OCI-LY7 (cell line): Measurements from ENCODE around the gene CACNA1B. TPM values are rescaled to one million over a fixed set of nuclear protein-coding genes. Genes with fewer than 3 reads are reported as not detected.

Experiments used
- BruUV-seq: library from RNA; stranded (reverse); fragments of 400-500 nt; replicated peaks from 2 replicates; lab custom pipeline; 2021; lab: Mats Ljungman, UMichigan
- CTCF ChIA-PET: fragments of 300-600 bp; sonication (Branson Sonifier 250); formaldehyde crosslinking; loops from one replicate; lab custom pipeline; 2022; ENCODE audit warnings: antibody characterized with exemption; ENCODE audit not compliant: unreplicated experiment; lab: Charles Lee
- POLR2A ChIA-PET: fragments of 300-600 bp; sonication (Branson Sonifier 250); formaldehyde crosslinking; loops from one replicate; lab custom pipeline; 2022; ENCODE audit warnings: antibody characterized with exemption; lab: Charles Lee
- DNase-seq: peaks from one replicate; pipeline ENCODE4 v3.0.0-alpha.2; 2015; ENCODE audit warnings: low spot score
- H2AFZ ChIP-seq: fragments of 200-600 bp; sonication (generic), shearing (Covaris generic); 2 replicates; pipeline ENCODE4 v1.6.1; 2014; ENCODE audit warnings: mild to moderate bottlenecking, antibody characterized with exemption, low read length, moderate library complexity
- H3K27ac ChIP-seq: fragments of 200-600 bp; sonication (generic); 2 replicates; pipeline ENCODE4 v1.5.1; 2014; ENCODE audit warnings: mixed run types, low read depth, mild to moderate bottlenecking, moderate library complexity, low read length, inconsistent platforms; ENCODE audit not compliant: poor library complexity, severe bottlenecking
- H3K36me3 ChIP-seq: fragments of 200-600 bp; sonication (generic); 2 replicates; pipeline ENCODE4 v1.6.1; 2014; ENCODE audit warnings: mild to moderate bottlenecking, antibody characterized with exemption, low read length, moderate library complexity, mixed read lengths; ENCODE audit not compliant: insufficient read depth
- H3K4me1 ChIP-seq: fragments of 200-600 bp; sonication (generic); 2 replicates; pipeline ENCODE4 v1.5.1; 2014; ENCODE audit warnings: mild to moderate bottlenecking, low read length; ENCODE audit not compliant: insufficient read depth, poor library complexity, severe bottlenecking
- H3K4me2 ChIP-seq: fragments of 200-600 bp; sonication (generic); 2 replicates; pipeline ENCODE4 v1.6.1; 2014; ENCODE audit warnings: mild to moderate bottlenecking, low read length
- H3K4me3 ChIP-seq: fragments of 200-600 bp; sonication (generic); 2 replicates; pipeline ENCODE4 v1.5.1; 2014; ENCODE audit warnings: mild to moderate bottlenecking, low read depth, low read length; ENCODE audit not compliant: poor library complexity, severe bottlenecking
- H3K79me2 ChIP-seq: fragments of 200-600 bp; sonication (generic); 2 replicates; pipeline ENCODE4 v1.6.1; 2016; ENCODE audit warnings: low read depth, mild to moderate bottlenecking, low read length, moderate library complexity, mixed read lengths; ENCODE audit not compliant: insufficient read depth
- H3K9me2 ChIP-seq: fragments of 200-600 bp; sonication (generic); 2 replicates; pipeline ENCODE4 v1.6.1; 2016; ENCODE audit warnings: mild to moderate bottlenecking, low read length, mixed read lengths; ENCODE audit not compliant: insufficient read depth
- H3K9me3 ChIP-seq: fragments of 200-600 bp; sonication (generic); 2 replicates; pipeline ENCODE4 v1.6.1; 2014; ENCODE audit warnings: mild to moderate bottlenecking, mixed run types, low read length, mixed read lengths
- H4K20me1 ChIP-seq: fragments of 200-600 bp; sonication (generic); 2 replicates; pipeline ENCODE4 v1.6.1; 2014; ENCODE audit warnings: mild to moderate bottlenecking, antibody characterized with exemption, low read length, moderate library complexity, mixed read lengths; ENCODE audit not compliant: insufficient read depth
- CTCF ChIP-seq: fragments of 200-600 bp; sonication (generic); conservative IDR thresholded peaks from 2 replicates; pipeline ENCODE4 v1.5.1; 2014; ENCODE audit warnings: mild to moderate bottlenecking, antibody characterized with exemption, low read length, moderate library complexity, mixed read lengths
- EZH2phosphoT487 ChIP-seq: fragments of 200-600 bp; sonication (generic); IDR thresholded peaks from 2 replicates; pipeline ENCODE4 v1.6.1; 2018; ENCODE audit warnings: low read depth, borderline replicate concordance, mild to moderate bottlenecking, mixed run types, antibody characterized with exemption, low read length, moderate library complexity, mixed read lengths
- intact Hi-C: fragments of 100-400 bp; cut with micrococcal nuclease; formaldehyde crosslinking; loops from one replicate; pipeline ENCODE4 v1.10.0; 2022; ENCODE audit not compliant: unreplicated experiment
- total RNA-seq, 2 experiments: library from RNA; depleted of rRNA in 1 of 2; stranded (reverse); fragments of >200 nt in 1 of 2; shearing (Covaris generic) in 1 of 2; gene quantifications; 2 replicates each; pipeline ENCODE4 v1.2.3, GENCODE V29; 2014 to 2022

CACNA1B gene
- total RNA-seq, 2 experiments from 2014 or later: not detected

GRCh38 chr9:137879052-137879451 is 1.5 kb downstream of the CACNA1B start:
- Histone ChIP-seq H3K4me2 (no peak overlapping the region), H3K36me3 (no peaks in the 10 kb centered on the region), H3K27ac (no peak overlapping the region), H3K4me1 (no peaks in the 10 kb centered on the region), H2AFZ (no peak overlapping the region), H3K79me2 (no peaks in the 10 kb centered on the region), H4K20me1 (no peaks in the 10 kb centered on the region), H3K9me3 (no peaks in the 10 kb centered on the region), H3K9me2 (no peaks in the 10 kb centered on the region), H3K4me3 (no peak overlapping the region)
- intact Hi-C loops: no loop called here
- TF ChIP-seq EZH2phosphoT487: no peak
- no peak for TF ChIP-seq CTCF
- DNase-seq: no peak
- ChIA-PET POLR2A (no interaction called here), CTCF (no interaction called here)
- BruUV-seq: no TSS peak

GRCh38 chr9:137879566-137880150 is 2.1 kb downstream of the CACNA1B start:
- no peaks in the 10 kb centered on the region for H3K4me1 ChIP-seq
- H3K9me2 ChIP-seq: no peaks in the 10 kb centered on the region
- intact Hi-C loops: no loop called here
- H3K79me2 ChIP-seq: no peaks in the 10 kb centered on the region
- DNase-seq: no peak
- no peaks in the 10 kb centered on the region for H3K9me3 ChIP-seq
- no peaks in the 10 kb centered on the region for H4K20me1 ChIP-seq
- no peaks in the 10 kb centered on the region for H3K36me3 ChIP-seq
- no peak overlapping the region for H3K4me3 ChIP-seq
- TF ChIP-seq EZH2phosphoT487: no peak
- TF ChIP-seq CTCF: no peak
- no peak overlapping the region for H2AFZ ChIP-seq
- no peak overlapping the region for H3K4me2 ChIP-seq
- ChIA-PET CTCF (no interaction called here), POLR2A (no interaction called here)
- BruUV-seq: no TSS peak
- H3K27ac ChIP-seq: no peak overlapping the region

GRCh38 chr9:137880160-137880975 is 2.8 kb downstream of the CACNA1B start:
- no TSS peak for BruUV-seq
- no peak for TF ChIP-seq CTCF
- TF ChIP-seq EZH2phosphoT487: no peak
- Histone ChIP-seq H3K79me2 (no peaks in the 10 kb centered on the region), H3K9me3 (no peaks in the 10 kb centered on the region), H3K9me2 (no peaks in the 10 kb centered on the region), H3K27ac (no peak overlapping the region), H2AFZ (no peak overlapping the region), H3K4me3 (no peak overlapping the region), H3K36me3 (no peaks in the 10 kb centered on the region), H4K20me1 (no peaks in the 10 kb centered on the region), H3K4me2 (no peak overlapping the region), H3K4me1 (no peaks in the 10 kb centered on the region)
- ChIA-PET POLR2A (no interaction called here), CTCF (no interaction called here)
- DNase-seq: no peak
- intact Hi-C loops: no loop called here
